HCT116 (cell line): ENCODE results near the gene AFDN.

ENCODE experiments used
- EGR1 ChIP-seq: IDR thresholded peaks from 2 replicates; pipeline ENCODE4 v1.6.1; 2012; ENCODE audit warnings: low read depth
- EZH2 ChIP-seq: fragments of 200-600 bp; sonication (generic); IDR thresholded peaks from 2 replicates; pipeline ENCODE4 v1.6.1; 2017; ENCODE audit warnings: antibody characterized with exemption, mixed run types
- EZH2phosphoT487 ChIP-seq: fragments of 200-600 bp; IDR thresholded peaks from 2 replicates; pipeline ENCODE4 v1.6.1; 2018; ENCODE audit warnings: antibody characterized with exemption, borderline replicate concordance
- MAX ChIP-seq: IDR thresholded peaks from 2 replicates; pipeline ENCODE4 v1.6.1; 2012
- POLR2A ChIP-seq: IDR thresholded peaks from 2 replicates; pipeline ENCODE4 v1.7.0; 2011; ENCODE audit warnings: borderline replicate concordance; ENCODE audit not compliant: insufficient read depth, insufficient read length; ENCODE audit errors: extremely low read depth
- POLR2AphosphoS5 ChIP-seq: IDR thresholded peaks from 2 replicates; pipeline ENCODE4 v1.6.1; 2011; ENCODE audit warnings: mild to moderate bottlenecking, low read depth, low read length, moderate library complexity
- SRF ChIP-seq: IDR thresholded peaks from 2 replicates; pipeline ENCODE4 v1.6.1; 2012; ENCODE audit warnings: low read depth
- YY1 ChIP-seq: IDR thresholded peaks from 2 replicates; pipeline ENCODE4 v1.6.1; 2011; ENCODE audit warnings: low read length, low read depth, moderate library complexity, mild to moderate bottlenecking; ENCODE audit not compliant: insufficient replicate concordance; ENCODE audit errors: extremely low read depth
- TF ChIP-seq, protein P1 (sequence below), 3 experiments: fragments of 200-600 bp in 1 of 3; sonication (generic) in 1 of 3; IDR thresholded peaks in 2 of 3; conservative IDR thresholded peaks in 1 of 3; 2 replicates each; pipeline ENCODE4 v1.5.1; 2012 to 2017; ENCODE audit warnings: low read depth in 2 of 3, low read length in 2 of 3, antibody characterized with exemption in 1 of 3, borderline replicate concordance in 1 of 3, control low read depth in 1 of 3, mild to moderate bottlenecking in 1 of 3, mixed read lengths in 1 of 3, mixed run types in 1 of 3, moderate library complexity in 1 of 3; ENCODE audit not compliant: insufficient read depth in 1 of 3

- TF ChIP-seq YY1 (no peak), SRF (no peak), POLR2AphosphoS5 (no peak), EZH2 (no peak), POLR2A (no peak), MAX (no peak), EZH2phosphoT487 (no peak), EGR1 (no peak)
- TF ChIP-seq, protein P1, sequence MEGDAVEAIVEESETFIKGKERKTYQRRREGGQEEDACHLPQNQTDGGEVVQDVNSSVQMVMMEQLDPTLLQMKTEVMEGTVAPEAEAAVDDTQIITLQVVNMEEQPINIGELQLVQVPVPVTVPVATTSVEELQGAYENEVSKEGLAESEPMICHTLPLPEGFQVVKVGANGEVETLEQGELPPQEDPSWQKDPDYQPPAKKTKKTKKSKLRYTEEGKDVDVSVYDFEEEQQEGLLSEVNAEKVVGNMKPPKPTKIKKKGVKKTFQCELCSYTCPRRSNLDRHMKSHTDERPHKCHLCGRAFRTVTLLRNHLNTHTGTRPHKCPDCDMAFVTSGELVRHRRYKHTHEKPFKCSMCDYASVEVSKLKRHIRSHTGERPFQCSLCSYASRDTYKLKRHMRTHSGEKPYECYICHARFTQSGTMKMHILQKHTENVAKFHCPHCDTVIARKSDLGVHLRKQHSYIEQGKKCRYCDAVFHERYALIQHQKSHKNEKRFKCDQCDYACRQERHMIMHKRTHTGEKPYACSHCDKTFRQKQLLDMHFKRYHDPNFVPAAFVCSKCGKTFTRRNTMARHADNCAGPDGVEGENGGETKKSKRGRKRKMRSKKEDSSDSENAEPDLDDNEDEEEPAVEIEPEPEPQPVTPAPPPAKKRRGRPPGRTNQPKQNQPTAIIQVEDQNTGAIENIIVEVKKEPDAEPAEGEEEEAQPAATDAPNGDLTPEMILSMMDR (IDR thresholded peaks at IDR 0.05 in 2 of 3, conservative IDR thresholded peaks at IDR 0.05 in 1 of 3; ENCODE audit: borderline replicate concordance in 1 of 3, insufficient read depth in 1 of 3, low read depth in 2 of 3, low read length in 2 of 3), result no peak
Measured at GRCh38 chr6:167976708-167977107, 150.0 kb downstream of the AFDN start.
